ENCODE data around the gene SRGAP2C.
"Not testable (repeated sequence)": the region's sequence is repeated elsewhere in the genome, so short reads cannot be mapped to it uniquely, and the experiment has no call there.

SRGAP2C gene

GRCh38 chr1:121226925-121227324 lies 42.1 kb downstream of the SRGAP2C start:
- not testable (repeated sequence) for H3K9me3 ChIP-seq, H3K4me3 ChIP-seq

GRCh38 chr1:121227544-121228330 lies 43.0 kb downstream of the SRGAP2C start:
- H3K4me3 ChIP-seq; H3K36me3 ChIP-seq; DNase-seq; intact Hi-C loops (cut with DNase I; ENCODE audit: low total_unique reads); H3K27me3 ChIP-seq; H3K27ac ChIP-seq; H3K9me3 ChIP-seq; H3K4me1 ChIP-seq: not testable (repeated sequence)

More at GRCh38 chr1:121226925-121227324, 42.1 kb downstream of the SRGAP2C start:
- H3K36me3 ChIP-seq; H3K27ac ChIP-seq; H3K4me1 ChIP-seq; DNase-seq; intact Hi-C loops (cut with DNase I; ENCODE audit: low total_unique reads); H3K27me3 ChIP-seq: not testable (repeated sequence)

- H3K27me3 ChIP-seq; H3K27ac ChIP-seq; H3K36me3 ChIP-seq; H3K4me1 ChIP-seq; H3K4me3 ChIP-seq; H3K9me3 ChIP-seq; DNase-seq; intact Hi-C loops (cut with DNase I; ENCODE audit: low total_unique reads): not testable (repeated sequence)
Measured at GRCh38 chr1:121230636-121231035, 45.9 kb downstream of the SRGAP2C start.

GRCh38 chr1:121232445-121233125 lies 47.8 kb downstream of the SRGAP2C start:
- H3K36me3 ChIP-seq; H3K9me3 ChIP-seq; DNase-seq; H3K4me1 ChIP-seq; H3K27me3 ChIP-seq; intact Hi-C loops (cut with DNase I; ENCODE audit: low total_unique reads); H3K4me3 ChIP-seq; H3K27ac ChIP-seq: not testable (repeated sequence)

DNA sequence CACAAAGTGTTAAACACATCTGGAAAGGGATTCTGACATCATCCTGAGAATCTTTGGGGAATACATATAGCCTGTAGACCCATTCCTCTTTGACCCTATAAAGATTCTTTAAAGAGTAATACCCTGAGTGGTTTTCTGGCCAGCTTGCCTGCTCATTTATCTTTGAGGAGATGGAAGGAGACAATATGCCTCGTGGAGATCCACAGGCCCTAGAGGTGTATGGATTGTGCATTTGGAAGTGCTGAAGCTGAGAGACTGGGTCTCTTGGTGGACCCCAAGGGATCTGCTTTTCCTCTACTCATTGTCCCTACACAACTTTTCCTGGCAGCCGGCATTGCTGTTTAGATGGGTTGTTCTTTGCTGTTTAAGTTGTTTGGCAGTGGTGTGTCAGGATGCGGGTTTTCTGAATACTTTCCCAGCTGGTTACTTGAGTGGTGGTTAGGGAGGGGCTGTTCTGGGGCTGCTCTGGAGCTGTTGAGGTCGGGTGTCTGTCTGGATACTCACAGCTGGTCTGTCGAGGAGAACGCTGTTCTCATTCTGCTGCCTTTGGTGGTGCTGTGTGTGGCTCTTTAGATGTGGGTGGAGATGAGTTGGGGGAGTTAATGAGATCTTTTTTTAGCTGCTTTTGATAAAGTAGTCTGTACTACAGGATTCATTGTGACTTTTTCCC lies 49.5 kb downstream of the SRGAP2C start:
- H3K4me1 ChIP-seq; H3K36me3 ChIP-seq; intact Hi-C loops (cut with DNase I; ENCODE audit: low total_unique reads); H3K27me3 ChIP-seq; H3K9me3 ChIP-seq; DNase-seq; H3K27ac ChIP-seq; H3K4me3 ChIP-seq: not testable (repeated sequence)

- intact Hi-C loops (cut with DNase I; ENCODE audit: low total_unique reads); H3K36me3 ChIP-seq; H3K27ac ChIP-seq; H3K4me1 ChIP-seq; H3K4me3 ChIP-seq; H3K27me3 ChIP-seq; DNase-seq; H3K9me3 ChIP-seq: not testable (repeated sequence)
Measured at GRCh38 chr1:121238384-121238783, 53.6 kb downstream of the SRGAP2C start.

DNA sequence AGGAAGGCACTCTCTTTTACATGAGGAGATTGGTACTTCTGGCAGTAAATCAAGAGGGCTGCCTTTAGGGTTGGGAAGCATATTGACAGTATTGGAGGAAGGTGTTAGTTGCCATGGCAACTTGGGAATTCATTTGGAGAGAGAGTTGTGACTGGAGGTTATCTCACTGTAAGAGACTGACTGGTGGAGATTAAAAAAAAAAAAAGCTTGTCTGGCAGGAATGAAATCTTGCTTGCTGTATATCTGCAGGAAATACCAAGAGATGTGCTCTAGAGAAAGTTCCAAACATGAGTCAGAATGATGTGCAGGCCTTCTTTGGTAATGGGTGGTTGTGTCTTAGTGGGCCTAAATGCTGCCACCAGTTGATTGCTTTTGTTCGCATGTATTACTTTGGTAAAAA lies 59.1 kb downstream of the SRGAP2C start:
- H3K4me1 ChIP-seq; intact Hi-C loops (cut with DNase I; ENCODE audit: low total_unique reads); DNase-seq; H3K9me3 ChIP-seq; H3K27me3 ChIP-seq; H3K4me3 ChIP-seq; H3K27ac ChIP-seq; H3K36me3 ChIP-seq: not testable (repeated sequence)

DNA sequence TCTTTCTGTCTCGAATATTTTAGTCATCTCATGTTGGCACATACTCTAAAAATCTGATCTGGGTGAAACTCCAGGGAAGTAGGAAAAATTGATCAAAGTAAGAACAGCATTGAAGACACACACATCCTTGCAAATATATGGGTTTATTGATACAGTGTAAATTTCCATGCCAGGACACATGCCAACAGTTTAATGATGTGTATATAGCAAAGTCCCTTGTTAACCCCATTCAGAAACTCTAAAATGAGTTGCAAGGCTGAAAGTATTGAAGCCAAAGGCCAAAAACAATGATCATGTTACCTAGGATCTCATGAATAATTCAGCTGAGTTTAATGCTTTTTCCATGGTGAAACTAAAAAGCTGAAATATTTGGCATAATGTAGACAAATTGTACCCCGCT lies 61.6 kb downstream of the SRGAP2C start:
- intact Hi-C loops (cut with DNase I; ENCODE audit: low total_unique reads); H3K27ac ChIP-seq; DNase-seq; H3K36me3 ChIP-seq; H3K4me1 ChIP-seq; H3K4me3 ChIP-seq; H3K27me3 ChIP-seq; H3K9me3 ChIP-seq: not testable (repeated sequence)

- DNase-seq; H3K27me3 ChIP-seq; H3K4me1 ChIP-seq; H3K4me3 ChIP-seq; H3K36me3 ChIP-seq; H3K27ac ChIP-seq; H3K9me3 ChIP-seq; intact Hi-C loops (cut with DNase I; ENCODE audit: low total_unique reads): not testable (repeated sequence)
Measured at GRCh38 chr1:121252656-121253055, 67.9 kb downstream of the SRGAP2C start.

- H3K4me1 ChIP-seq; H3K27me3 ChIP-seq; H3K9me3 ChIP-seq; H3K4me3 ChIP-seq; DNase-seq; H3K36me3 ChIP-seq; H3K27ac ChIP-seq; intact Hi-C loops (cut with DNase I; ENCODE audit: low total_unique reads): not testable (repeated sequence)
Measured at GRCh38 chr1:121254618-121255017, 69.8 kb downstream of the SRGAP2C start.

- H3K4me1 ChIP-seq; H3K9me3 ChIP-seq; intact Hi-C loops (cut with DNase I; ENCODE audit: low total_unique reads); H3K4me3 ChIP-seq; H3K27ac ChIP-seq; DNase-seq; H3K27me3 ChIP-seq; H3K36me3 ChIP-seq: not testable (repeated sequence)
Measured at GRCh38 chr1:121257632-121258031, 72.9 kb downstream of the SRGAP2C start.

DNA sequence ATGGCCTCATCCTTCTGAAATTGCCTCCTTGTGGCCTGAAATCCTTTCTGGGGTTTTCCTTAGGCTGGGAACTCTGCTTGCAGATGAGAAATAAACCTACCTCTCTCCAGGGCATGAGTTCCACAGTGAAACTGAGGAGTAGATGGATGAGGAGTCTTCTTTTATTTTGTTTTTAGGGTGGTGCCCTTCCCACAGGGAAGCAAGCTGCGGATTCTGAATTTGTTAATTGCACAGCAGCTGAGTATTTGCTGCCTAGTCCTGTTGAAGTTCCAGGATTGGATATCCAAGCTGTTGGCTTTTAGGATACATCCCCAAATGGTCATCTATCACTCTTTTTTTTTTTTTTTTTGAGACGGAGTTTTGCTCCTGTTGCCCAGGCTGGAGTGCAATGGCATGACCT lies 73.4 kb downstream of the SRGAP2C start:
- H3K27me3 ChIP-seq; H3K9me3 ChIP-seq; H3K4me3 ChIP-seq; H3K36me3 ChIP-seq; intact Hi-C loops (cut with DNase I; ENCODE audit: low total_unique reads); DNase-seq; H3K4me1 ChIP-seq; H3K27ac ChIP-seq: not testable (repeated sequence)

- H3K36me3 ChIP-seq; DNase-seq; H3K9me3 ChIP-seq; intact Hi-C loops (cut with DNase I; ENCODE audit: low total_unique reads); H3K4me3 ChIP-seq; H3K27me3 ChIP-seq; H3K27ac ChIP-seq; H3K4me1 ChIP-seq: not testable (repeated sequence)
Measured at GRCh38 chr1:121260205-121260604, 75.4 kb downstream of the SRGAP2C start.

- H3K27me3 ChIP-seq; H3K4me1 ChIP-seq; H3K9me3 ChIP-seq; H3K36me3 ChIP-seq; DNase-seq; intact Hi-C loops (cut with DNase I; ENCODE audit: low total_unique reads); H3K27ac ChIP-seq; H3K4me3 ChIP-seq: not testable (repeated sequence)
Measured at GRCh38 chr1:121262163-121262562, 77.4 kb downstream of the SRGAP2C start.

All from tibial artery (tissue), 4 donors.